ENCODE measurements around the gene CLCF1. TPM values are rescaled to one million over a fixed set of nuclear protein-coding genes. Genes with fewer than 3 reads are reported as not detected.

CLCF1 gene
- total and polyA plus RNA-seq, 8 donors, result 7.3 to 15.3 (median 11.9) TPM

GRCh38 chr11:67401495-67402191 is 28.2 kb upstream of the CLCF1 start, which contains the start of gene PPP1CA:
TSS of gene PPP1CA (minus strand) at chr11:67401858. CDS start at chr11:67401782, 76 bp downstream.
- H3K27ac ChIP-seq, result peak within 1 kb of the TSS; percentile 89 to 96
- H3K27me3 ChIP-seq, result no peaks in the 10 kb centered on the region
- peak within 1 kb of the TSS; percentile 91 to 98 for H3K4me3 ChIP-seq
- peaks cover 0 to 39% of the 10 kb centered on the region in 2 donors for H3K36me3 ChIP-seq
- intact Hi-C loops (cut with DNase I), result no loop called here
- TF ChIP-seq CTCF (IDR thresholded peaks at IDR 0.05), result peak in 1 of 2 donors; percentile 75
- H3K9me3 ChIP-seq, result no peaks in the 10 kb centered on the region
- ATAC-seq (peak; percentile 92), DNase-seq (peak; percentile 88 to 98 (median 92))
- H3K4me1 ChIP-seq, result peaks cover 16 to 82% of the 10 kb centered on the region in 2 donors

GRCh38 chr11:67400942-67401494 is 27.6 kb upstream of the CLCF1 start:
- DNase-seq (peak in 1 of 4 donors; percentile 86), ATAC-seq (no peak)
- Histone ChIP-seq H3K27me3 (no peaks in the 10 kb centered on the region), H3K27ac (peak overlapping the region; percentile 89 to 96), H3K36me3 (peaks cover 0 to 45% of the 10 kb centered on the region in 2 donors), H3K4me1 (peaks cover 16 to 78% of the 10 kb centered on the region in 2 donors), H3K4me3 (peak overlapping the region; percentile 91 to 98), H3K9me3 (no peaks in the 10 kb centered on the region)
- no peak for TF ChIP-seq CTCF (IDR thresholded peaks at IDR 0.05)
- intact Hi-C loops (cut with DNase I), result no loop called here

GRCh38 chr11:67400251-67400941 is 27.0 kb upstream of the CLCF1 start:
- peaks cover 0 to 52% of the 10 kb centered on the region in 2 donors for H3K36me3 ChIP-seq
- intact Hi-C loops (cut with DNase I), result no loop called here
- DNase-seq (no peak), ATAC-seq (no peak)
- H3K9me3 ChIP-seq, result no peaks in the 10 kb centered on the region
- peak overlapping the region; percentile 91 to 98 for H3K4me3 ChIP-seq
- H3K27ac ChIP-seq, result peak overlapping the region in 1 of 2 donors; percentile 96
- H3K4me1 ChIP-seq, result peaks cover 16 to 71% of the 10 kb centered on the region in 2 donors
- TF ChIP-seq CTCF (IDR thresholded peaks at IDR 0.05), result no peak
- no peaks in the 10 kb centered on the region for H3K27me3 ChIP-seq

- Histone ChIP-seq H3K27me3 (no peaks in the 10 kb centered on the region), H3K36me3 (peaks cover 0 to 64% of the 10 kb centered on the region in 2 donors), H3K4me3 (no peak overlapping the region), H3K27ac (no peak overlapping the region), H3K9me3 (no peaks in the 10 kb centered on the region), H3K4me1 (peaks cover 16 to 63% of the 10 kb centered on the region in 2 donors)
- intact Hi-C loops (cut with DNase I), result no loop called here
- no peak for TF ChIP-seq CTCF (IDR thresholded peaks at IDR 0.05)
- ATAC-seq, result no peak
- DNase-seq, result no peak
Observed at GRCh38 chr11:67398661-67399563, 25.5 kb upstream of the CLCF1 start.
